Measurements from ENCODE around the gene DPAGT1.

DNA sequence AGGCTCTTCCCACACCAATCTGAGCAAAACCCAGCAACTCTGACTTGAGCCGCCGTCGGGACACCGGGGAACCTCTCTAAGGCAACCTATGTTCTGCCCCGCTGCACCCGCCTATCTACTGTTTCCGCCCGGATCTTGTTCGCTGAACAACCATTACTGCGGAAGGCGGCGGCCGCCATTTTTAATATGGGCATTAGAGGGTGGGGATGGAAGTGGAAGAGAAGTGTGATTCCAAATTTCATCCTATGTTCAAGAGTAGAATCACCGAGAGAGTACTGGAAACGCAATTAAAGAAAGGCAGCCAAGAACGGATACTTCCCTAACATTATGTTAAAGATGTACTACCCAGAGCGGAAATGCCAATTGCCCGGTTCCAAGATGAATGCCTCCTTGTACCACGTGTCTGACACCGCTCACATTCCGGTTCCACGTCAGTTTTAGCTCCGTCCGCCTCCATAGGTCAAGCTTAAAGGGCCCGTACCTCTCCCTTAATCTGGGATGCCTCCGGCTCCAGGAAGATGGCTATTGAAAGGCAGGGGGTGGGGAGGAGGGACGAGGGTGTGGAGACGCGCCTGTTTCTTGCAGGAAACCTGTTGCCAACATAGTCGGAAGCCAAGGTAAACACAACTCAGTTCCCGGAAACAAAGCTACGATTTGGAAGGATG is at the start of gene DPAGT1:
- TF ChIP-seq, protein P1, sequence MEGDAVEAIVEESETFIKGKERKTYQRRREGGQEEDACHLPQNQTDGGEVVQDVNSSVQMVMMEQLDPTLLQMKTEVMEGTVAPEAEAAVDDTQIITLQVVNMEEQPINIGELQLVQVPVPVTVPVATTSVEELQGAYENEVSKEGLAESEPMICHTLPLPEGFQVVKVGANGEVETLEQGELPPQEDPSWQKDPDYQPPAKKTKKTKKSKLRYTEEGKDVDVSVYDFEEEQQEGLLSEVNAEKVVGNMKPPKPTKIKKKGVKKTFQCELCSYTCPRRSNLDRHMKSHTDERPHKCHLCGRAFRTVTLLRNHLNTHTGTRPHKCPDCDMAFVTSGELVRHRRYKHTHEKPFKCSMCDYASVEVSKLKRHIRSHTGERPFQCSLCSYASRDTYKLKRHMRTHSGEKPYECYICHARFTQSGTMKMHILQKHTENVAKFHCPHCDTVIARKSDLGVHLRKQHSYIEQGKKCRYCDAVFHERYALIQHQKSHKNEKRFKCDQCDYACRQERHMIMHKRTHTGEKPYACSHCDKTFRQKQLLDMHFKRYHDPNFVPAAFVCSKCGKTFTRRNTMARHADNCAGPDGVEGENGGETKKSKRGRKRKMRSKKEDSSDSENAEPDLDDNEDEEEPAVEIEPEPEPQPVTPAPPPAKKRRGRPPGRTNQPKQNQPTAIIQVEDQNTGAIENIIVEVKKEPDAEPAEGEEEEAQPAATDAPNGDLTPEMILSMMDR (IDR thresholded peaks at IDR 0.05) = peak in 2 of 3 experiments; percentile 13 to 33
- peak in 1 of 2 donors; percentile 9 for TF ChIP-seq POLR2A (IDR thresholded peaks at IDR 0.05)
